Neural cell (in vitro differentiated cells): ENCODE measurements around the gene SERTAD1. TPM values are rescaled to one million over a fixed set of nuclear protein-coding genes. Genes with fewer than 3 reads are reported as not detected.

Experiments
- H2AFZ ChIP-seq: fragments of 200-600, 300-800 bp; sonication (generic), shearing (Covaris generic); 2 replicates; pipeline ENCODE4 v1.6.0; 2014; ENCODE audit warnings: low read depth, mild to moderate bottlenecking, antibody characterized with exemption, low read length, moderate library complexity
- H3F3A ChIP-seq: fragments of 200-600 bp; shearing (Covaris generic); 2 replicates; pipeline ENCODE4 v1.6.1; 2016; ENCODE audit warnings: mild to moderate bottlenecking, moderate library complexity, mixed read lengths, antibody characterized with exemption, low read length; ENCODE audit not compliant: insufficient read depth, poor library complexity, severe bottlenecking
- H3K27ac ChIP-seq: fragments of 200-600, 300-800 bp; sonication (generic), shearing (Covaris generic); 2 replicates; pipeline ENCODE4 v1.5.1; 2014; ENCODE audit warnings: mild to moderate bottlenecking, low read length, moderate library complexity
- H3K27me3 ChIP-seq: fragments of 300-800, 200-600 bp; sonication (generic), shearing (Covaris generic); 2 replicates; pipeline ENCODE4 v1.6.0; 2014; ENCODE audit warnings: mild to moderate bottlenecking, low read depth, low read length, moderate library complexity; ENCODE audit not compliant: insufficient read depth
- H3K36me3 ChIP-seq: fragments of 300-800, 200-600 bp; sonication (generic), shearing (Covaris generic); 2 replicates; pipeline ENCODE4 v1.5.1; 2014; ENCODE audit warnings: mild to moderate bottlenecking, antibody characterized with exemption, low read length, moderate library complexity; ENCODE audit not compliant: insufficient read depth
- H3K4me2 ChIP-seq: fragments of 300-800, 200-600 bp; sonication (generic), shearing (Covaris generic); 2 replicates; pipeline ENCODE4 v1.6.0; 2014; ENCODE audit warnings: mild to moderate bottlenecking, low read length
- H3K4me3 ChIP-seq: fragments of 300-800, 200-600 bp; sonication (generic), shearing (Covaris generic); 2 replicates; pipeline ENCODE4 v1.5.1; 2014; ENCODE audit warnings: mild to moderate bottlenecking, low read length, moderate library complexity
- H3K79me2 ChIP-seq: fragments of 200-600 bp; shearing (Covaris generic); replicated peaks from 2 replicates; pipeline ENCODE4 v1.6.0; 2014; ENCODE audit warnings: mild to moderate bottlenecking, low read length, moderate library complexity; ENCODE audit not compliant: insufficient read depth
- H3K9ac ChIP-seq: fragments of 300-800, 200-600 bp; sonication (generic), shearing (Covaris generic); 2 replicates; pipeline ENCODE4 v1.6.1; 2016; ENCODE audit warnings: mild to moderate bottlenecking, low read length, mixed read lengths
- H3K9me2 ChIP-seq: fragments of 200-600 bp; shearing (Covaris generic); 2 replicates; pipeline ENCODE4 v1.6.1; 2016; ENCODE audit warnings: mild to moderate bottlenecking, low read length, mixed read lengths; ENCODE audit not compliant: insufficient read depth
- H3K9me3 ChIP-seq: fragments of 200-600, 300-800 bp; sonication (generic), shearing (Covaris generic); 2 replicates; pipeline ENCODE4 v1.6.1; 2016; ENCODE audit warnings: mild to moderate bottlenecking, mixed run types, low read length, moderate library complexity, mixed read lengths
- H4K20me1 ChIP-seq: fragments of 200-600 bp; shearing (Covaris generic); 2 replicates; pipeline ENCODE4 v1.6.1; 2016; ENCODE audit warnings: mild to moderate bottlenecking, mixed run types; ENCODE audit not compliant: insufficient read depth
- CTCF ChIP-seq: fragments of 450-650 bp; IDR thresholded peaks from 2 replicates; pipeline ENCODE4 v1.5.1; 2014; ENCODE audit warnings: antibody characterized with exemption, mild to moderate bottlenecking, moderate library complexity; ENCODE audit not compliant: poor library complexity, severe bottlenecking
- EP300 ChIP-seq: fragments of 450-650 bp; conservative IDR thresholded peaks from 2 replicates; pipeline ENCODE4 v1.6.1; 2014; ENCODE audit warnings: antibody characterized with exemption, mild to moderate bottlenecking, moderate library complexity; ENCODE audit not compliant: poor library complexity, severe bottlenecking
- EZH2 ChIP-seq: fragments of 200-600, 300-800 bp; shearing (Covaris generic), sonication (generic); IDR thresholded peaks from 2 replicates; pipeline ENCODE4 v1.6.1; 2014; ENCODE audit warnings: antibody characterized with exemption, low read length, borderline replicate concordance, mild to moderate bottlenecking; ENCODE audit not compliant: insufficient read depth, poor library complexity, severe bottlenecking
- MXI1 ChIP-seq: fragments of 450-650 bp; conservative IDR thresholded peaks from 2 replicates; pipeline ENCODE4 v1.6.1; 2014; ENCODE audit warnings: antibody characterized with exemption, mild to moderate bottlenecking; ENCODE audit not compliant: poor library complexity, severe bottlenecking
- POLR2AphosphoS5 ChIP-seq: IDR thresholded peaks from 2 replicates; pipeline ENCODE4 v1.6.1; 2012
- RAD21 ChIP-seq: fragments of 450-650 bp; conservative IDR thresholded peaks from 2 replicates; pipeline ENCODE4 v1.6.1; 2014; ENCODE audit warnings: antibody characterized with exemption, mild to moderate bottlenecking, moderate library complexity
- REST ChIP-seq: IDR thresholded peaks from 2 replicates; pipeline ENCODE4 v1.6.1; 2012; ENCODE audit warnings: borderline replicate concordance
- SMC3 ChIP-seq: fragments of 450-650 bp; conservative IDR thresholded peaks from 2 replicates; pipeline ENCODE4 v1.6.1; 2014; ENCODE audit warnings: antibody characterized with exemption, mild to moderate bottlenecking, moderate library complexity; ENCODE audit not compliant: poor library complexity
- TAF1 ChIP-seq: IDR thresholded peaks from 2 replicates; pipeline ENCODE4 v1.6.1; 2012; ENCODE audit warnings: low read depth
- polyA plus RNA-seq: library from polyadenylated mRNA; depleted of rRNA; stranded (reverse); fragments of >200 nt; gene quantifications from 2 replicates; pipeline ENCODE4 v1.2.3, GENCODE V29; 2014

Gene SERTAD1
- polyA plus RNA-seq, 1 donor from 2014 or later = 3.3 TPM

GRCh38 chr19:40393894-40394815 is 31.6 kb downstream of the SERTAD1 start:
- H3K4me3 ChIP-seq = no peak overlapping the region
- H3K9me3 ChIP-seq = no peaks in the 10 kb centered on the region
- no peak overlapping the region for H2AFZ ChIP-seq
- no peak overlapping the region for H3K4me2 ChIP-seq
- H3K27me3 ChIP-seq = no peaks in the 10 kb centered on the region
- H3F3A ChIP-seq = no peaks in the 10 kb centered on the region
- H3K79me2 ChIP-seq = no peaks in the 10 kb centered on the region
- H3K9ac ChIP-seq = no peak overlapping the region
- no peaks in the 10 kb centered on the region for H3K9me2 ChIP-seq
- H3K36me3 ChIP-seq = no peaks in the 10 kb centered on the region
- no peak overlapping the region for H3K27ac ChIP-seq
- H4K20me1 ChIP-seq = no peaks in the 10 kb centered on the region
- TF ChIP-seq EP300 = no peak
- TF ChIP-seq EZH2 = no peak
- TF ChIP-seq TAF1 = no peak
- TF ChIP-seq MXI1 = no peak
- TF ChIP-seq SMC3 = no peak
- TF ChIP-seq REST = no peak
- TF ChIP-seq POLR2AphosphoS5 = no peak

GRCh38 chr19:40392894-40393517 is 32.8 kb downstream of the SERTAD1 start:
- H2AFZ ChIP-seq = no peak overlapping the region
- H3K27me3 ChIP-seq = no peaks in the 10 kb centered on the region
- H4K20me1 ChIP-seq = no peaks in the 10 kb centered on the region
- no peak overlapping the region for H3K4me2 ChIP-seq
- H3K9ac ChIP-seq = no peak overlapping the region
- no peaks in the 10 kb centered on the region for H3K36me3 ChIP-seq
- no peak for TF ChIP-seq SMC3
- TF ChIP-seq POLR2AphosphoS5 = no peak
- no peak for TF ChIP-seq EP300
- TF ChIP-seq RAD21 = no peak
- TF ChIP-seq REST = no peak
- no peak for TF ChIP-seq TAF1
- no peak for TF ChIP-seq EZH2
- no peak for TF ChIP-seq CTCF
- no peak for TF ChIP-seq MXI1
- no peaks in the 10 kb centered on the region for H3K79me2 ChIP-seq
- H3K27ac ChIP-seq = no peak overlapping the region
- no peak overlapping the region for H3K4me3 ChIP-seq
- H3K9me3 ChIP-seq = no peaks in the 10 kb centered on the region
- H3F3A ChIP-seq = no peaks in the 10 kb centered on the region
- no peaks in the 10 kb centered on the region for H3K9me2 ChIP-seq
